ENCODE measurements around the gene RAB6B.

GRCh38 chr3:133880886-133881455 is 14.7 kb downstream of the RAB6B start:
- TF ChIP-seq CTCF (optimal IDR thresholded peaks at IDR 0.05 in 1 of 3, IDR thresholded peaks at IDR 0.05 in 1 of 3, conservative IDR thresholded peaks at IDR 0.05 in 1 of 3; ENCODE audit: extremely low read depth in 1 of 3, insufficient read depth in 2 of 3, low read length in 3 of 3) = no peak
- TF ChIP-seq EZH2 (IDR thresholded peaks at IDR 0.05; ENCODE audit: low read length) = no peak
